Measurements from ENCODE around the gene ALKBH6.

ALKBH6 gene

GRCh38 chr19:35978832-35979365 lies 35.1 kb downstream of the ALKBH6 start:
- TF ChIP-seq TAF1 (IDR thresholded peaks at IDR 0.05; ENCODE audit: low read depth) (no peak), EGR1 (IDR thresholded peaks at IDR 0.05) (no peak), YY1 (IDR thresholded peaks at IDR 0.05; ENCODE audit: low read depth) (no peak), ZBTB7A (IDR thresholded peaks at IDR 0.05; ENCODE audit: low read depth) (no peak), EP300 (IDR thresholded peaks at IDR 0.05; ENCODE audit: borderline replicate concordance) (no peak), USF1 (IDR thresholded peaks at IDR 0.05) (no peak), RAD21 (IDR thresholded peaks at IDR 0.05; ENCODE audit: low read depth) (no peak), REST (IDR thresholded peaks at IDR 0.05; ENCODE audit: low read depth) (no peak), NFIC (IDR thresholded peaks at IDR 0.05) (no peak), CEBPB (IDR thresholded peaks at IDR 0.05) (no peak), MAX (IDR thresholded peaks at IDR 0.05) (no peak), FOXM1 (IDR thresholded peaks at IDR 0.05; ENCODE audit: borderline replicate concordance, low read depth) (no peak)

GRCh38 chr19:35978271-35978670 lies 35.7 kb downstream of the ALKBH6 start:
- TF ChIP-seq CREB1 (IDR thresholded peaks at IDR 0.05; ENCODE audit: low read depth) (no peak), EP300 (IDR thresholded peaks at IDR 0.05; ENCODE audit: borderline replicate concordance) (no peak), NFIC (IDR thresholded peaks at IDR 0.05) (no peak), USF1 (IDR thresholded peaks at IDR 0.05) (no peak), EGR1 (IDR thresholded peaks at IDR 0.05) (no peak), TCF12 (IDR thresholded peaks at IDR 0.05; ENCODE audit: low read depth) (no peak), TEAD4 (IDR thresholded peaks at IDR 0.05) (no peak), YY1 (IDR thresholded peaks at IDR 0.05; ENCODE audit: low read depth) (no peak), TAF1 (IDR thresholded peaks at IDR 0.05; ENCODE audit: low read depth) (no peak), MAX (IDR thresholded peaks at IDR 0.05) (no peak), FOXM1 (IDR thresholded peaks at IDR 0.05; ENCODE audit: borderline replicate concordance, low read depth) (no peak), CEBPB (IDR thresholded peaks at IDR 0.05) (no peak), ZBTB7A (IDR thresholded peaks at IDR 0.05; ENCODE audit: low read depth) (no peak), RAD21 (IDR thresholded peaks at IDR 0.05; ENCODE audit: low read depth) (no peak), REST (IDR thresholded peaks at IDR 0.05; ENCODE audit: low read depth) (no peak)

GRCh38 chr19:35977446-35978222 lies 36.4 kb downstream of the ALKBH6 start:
- TF ChIP-seq ZBTB7A (IDR thresholded peaks at IDR 0.05; ENCODE audit: low read depth) (no peak), TAF1 (IDR thresholded peaks at IDR 0.05; ENCODE audit: low read depth) (no peak), RAD21 (IDR thresholded peaks at IDR 0.05; ENCODE audit: low read depth) (peak; percentile 33; the same call in 1 of the 2 replicates)

GRCh38 chr19:35975608-35976214 lies 38.3 kb downstream of the ALKBH6 start:
- TF ChIP-seq NFIC (IDR thresholded peaks at IDR 0.05) (no peak), TEAD4 (IDR thresholded peaks at IDR 0.05) (peak; percentile 81), REST (IDR thresholded peaks at IDR 0.05; ENCODE audit: low read depth) (peak; percentile 95), MAX (IDR thresholded peaks at IDR 0.05) (no peak), TCF12 (IDR thresholded peaks at IDR 0.05; ENCODE audit: low read depth) (no peak), CEBPB (IDR thresholded peaks at IDR 0.05) (no peak), EP300 (IDR thresholded peaks at IDR 0.05; ENCODE audit: borderline replicate concordance) (no peak), CREB1 (IDR thresholded peaks at IDR 0.05; ENCODE audit: low read depth) (no peak), EGR1 (IDR thresholded peaks at IDR 0.05) (no peak)
